Sigmoid colon (tissue), 7 donors: Measurements from ENCODE around the gene HDAC8. TPM values are rescaled to one million over a fixed set of nuclear protein-coding genes. Genes with fewer than 3 reads are reported as not detected.

Experiments used
- DNase-seq: peaks from one replicate; pipeline ENCODE4 v3.0.0-alpha.2; 2019
- H3K27ac ChIP-seq, 4 donors: fragments of 200-600 bp; sonication (generic); one replicate each; pipeline ENCODE4 v1.5.1; 2016 to 2019; ENCODE audit warnings: mild to moderate bottlenecking in 1 of 4
- H3K27me3 ChIP-seq, 3 donors: fragments of 200-600 bp; sonication (generic); one replicate each; pipeline ENCODE4 v1.5.1; 2019; ENCODE audit warnings: mild to moderate bottlenecking in 1 of 3
- H3K36me3 ChIP-seq, 4 donors: fragments of 200-600 bp; sonication (generic); one replicate each; pipeline ENCODE4 v1.5.1; 2016 to 2019
- H3K4me1 ChIP-seq, 4 donors: fragments of 200-600 bp; sonication (generic); one replicate each; pipeline ENCODE4 v1.5.1; 2017 to 2019
- H3K4me3 ChIP-seq, 4 donors: fragments of 200-600 bp; sonication (generic); one replicate each; pipeline ENCODE4 v1.5.1; 2017 to 2019; ENCODE audit warnings: mild to moderate bottlenecking in 2 of 4, moderate library complexity in 1 of 4
- H3K9me3 ChIP-seq, 4 donors: fragments of 200-600 bp in 3 of 4; sonication (generic) in 3 of 4; one replicate each; pipeline versions ENCODE4 v1.5.1 to v1.6.1; 2013 to 2019
- EP300 ChIP-seq, 4 donors: sonication (generic); formaldehyde crosslinking; IDR thresholded peaks; one replicate each; pipeline ENCODE4 v1.6.1; 2017; ENCODE audit warnings: antibody characterized with exemption in 4 of 4
- POLR2A ChIP-seq, 2 donors: fragments of 450-650 bp; IDR thresholded peaks; one replicate each; pipeline ENCODE4 v1.6.1; 2016; ENCODE audit warnings: antibody characterized with exemption in 2 of 2, mild to moderate bottlenecking in 2 of 2, moderate library complexity in 2 of 2
- POLR2AphosphoS5 ChIP-seq, 4 donors: sonication (generic); formaldehyde crosslinking; IDR thresholded peaks; one replicate each; pipeline ENCODE4 v1.6.1; 2017; ENCODE audit warnings: antibody characterized with exemption in 4 of 4
- WGBS, 2 donors: extraction: QIAGEN DNeasy Blood & Tissue Kit; methylation state at CpG; one replicate each; pipeline ENCODE4 v1.1.7; 2013; 5-methylcytosine and 5-hydroxymethylcytosine counted together
- intact Hi-C: fragments of 100-400 bp; cut with DNase I; formaldehyde crosslinking; loops from one replicate; pipeline ENCODE4 v1.15.1; 2023
- polyA plus RNA-seq, 3 donors: library from polyadenylated mRNA; stranded (reverse); fragments of 200-250 nt; gene quantifications; one replicate each; pipeline ENCODE4 v1.2.3, GENCODE V29; 2013
- total RNA-seq, 4 donors: library from RNA; depleted of rRNA; stranded (reverse); fragments of >200 nt; gene quantifications; one replicate each; pipeline ENCODE4 v1.1.0, GENCODE V29; 2016
- TF ChIP-seq, protein P1 (sequence below), 4 experiments: fragments of 450-650 bp in 3 of 4; fragments of 200-600 bp in 1 of 4; IDR thresholded peaks; one replicate each; pipeline ENCODE4 v1.5.1; 2016 to 2019; ENCODE audit warnings: antibody characterized with exemption in 4 of 4, mild to moderate bottlenecking in 3 of 4, moderate library complexity in 2 of 4
- donor health status: healthy with polysubstance abuse.
- donor health status: Bipolar disorder and iron deficiency.
- donor health status: healthy.

Gene HDAC8
- total and polyA plus RNA-seq, 7 donors, result 13.2 to 44.0 (median 30.4) TPM

DNA sequence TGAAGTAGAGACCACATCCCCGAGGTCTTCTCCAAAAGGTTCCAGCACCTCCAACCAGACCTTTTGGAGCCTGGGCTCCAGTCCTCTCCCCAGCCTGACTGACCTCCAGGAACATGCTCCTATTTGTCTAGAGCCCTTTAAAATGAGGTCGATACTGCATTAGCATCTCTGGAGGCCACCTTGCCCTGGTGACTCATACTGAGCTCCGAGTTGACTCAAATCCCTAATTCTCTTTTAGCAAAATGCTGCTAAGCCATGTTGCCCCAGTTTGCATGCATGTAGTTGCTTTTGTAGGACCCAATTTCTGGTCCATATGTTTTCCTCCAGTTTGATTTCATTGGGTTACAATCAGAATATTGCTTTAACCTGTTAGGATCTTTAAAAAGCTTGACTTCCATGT, 223.5 kb downstream of the HDAC8 start:
- no peaks in the 10 kb centered on the region for H3K27me3 ChIP-seq
- DNase-seq, result no peak
- peaks cover 0 to 3% (median 0%) of the 10 kb centered on the region in 4 donors for H3K36me3 ChIP-seq
- no peak overlapping the region for H3K4me3 ChIP-seq
- no peaks in the 10 kb centered on the region for H3K9me3 ChIP-seq
- intact Hi-C loops, result no loop called here
- 86% methylated on average over 3 of the region's 3 CpGs for WGBS, 2 donors
- no peak overlapping the region for H3K27ac ChIP-seq
- TF ChIP-seq, protein P1, sequence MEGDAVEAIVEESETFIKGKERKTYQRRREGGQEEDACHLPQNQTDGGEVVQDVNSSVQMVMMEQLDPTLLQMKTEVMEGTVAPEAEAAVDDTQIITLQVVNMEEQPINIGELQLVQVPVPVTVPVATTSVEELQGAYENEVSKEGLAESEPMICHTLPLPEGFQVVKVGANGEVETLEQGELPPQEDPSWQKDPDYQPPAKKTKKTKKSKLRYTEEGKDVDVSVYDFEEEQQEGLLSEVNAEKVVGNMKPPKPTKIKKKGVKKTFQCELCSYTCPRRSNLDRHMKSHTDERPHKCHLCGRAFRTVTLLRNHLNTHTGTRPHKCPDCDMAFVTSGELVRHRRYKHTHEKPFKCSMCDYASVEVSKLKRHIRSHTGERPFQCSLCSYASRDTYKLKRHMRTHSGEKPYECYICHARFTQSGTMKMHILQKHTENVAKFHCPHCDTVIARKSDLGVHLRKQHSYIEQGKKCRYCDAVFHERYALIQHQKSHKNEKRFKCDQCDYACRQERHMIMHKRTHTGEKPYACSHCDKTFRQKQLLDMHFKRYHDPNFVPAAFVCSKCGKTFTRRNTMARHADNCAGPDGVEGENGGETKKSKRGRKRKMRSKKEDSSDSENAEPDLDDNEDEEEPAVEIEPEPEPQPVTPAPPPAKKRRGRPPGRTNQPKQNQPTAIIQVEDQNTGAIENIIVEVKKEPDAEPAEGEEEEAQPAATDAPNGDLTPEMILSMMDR (IDR thresholded peaks at IDR 0.05), result no peak
- TF ChIP-seq POLR2A (IDR thresholded peaks at IDR 0.05) (no peak), POLR2AphosphoS5 (IDR thresholded peaks at IDR 0.05) (no peak), EP300 (IDR thresholded peaks at IDR 0.05) (no peak)
- no peaks in the 10 kb centered on the region for H3K4me1 ChIP-seq

GRCh38 chrX:72348247-72348979, 224.2 kb downstream of the HDAC8 start:
- H3K4me1 ChIP-seq, result no peaks in the 10 kb centered on the region
- H3K36me3 ChIP-seq, result peaks cover 0 to 3% (median 0%) of the 10 kb centered on the region in 4 donors
- WGBS, 2 donors, result 95 to 96% methylated on average over 5 of the region's 5 CpGs
- no peaks in the 10 kb centered on the region for H3K9me3 ChIP-seq
- DNase-seq, result no peak
- no peak overlapping the region for H3K27ac ChIP-seq
- TF ChIP-seq EP300 (IDR thresholded peaks at IDR 0.05) (no peak), POLR2A (IDR thresholded peaks at IDR 0.05) (no peak), POLR2AphosphoS5 (IDR thresholded peaks at IDR 0.05) (no peak)
- TF ChIP-seq, protein P1 (IDR thresholded peaks at IDR 0.05), result no peak
- no peaks in the 10 kb centered on the region for H3K27me3 ChIP-seq
- no peak overlapping the region for H3K4me3 ChIP-seq
- intact Hi-C loops, result no loop called here

- 81 to 89% methylated on average over 2 of the region's 2 CpGs for WGBS, 2 donors
- intact Hi-C loops, result no loop called here
These were observed 225.3 kb downstream of the HDAC8 start for GRCh38 chrX:72347366-72347765.

GRCh38 chrX:72346302-72346949, 226.2 kb downstream of the HDAC8 start:
- no peaks in the 10 kb centered on the region for H3K9me3 ChIP-seq
- H3K4me3 ChIP-seq, result no peak overlapping the region
- peaks cover 0 to 3% (median 0%) of the 10 kb centered on the region in 4 donors for H3K36me3 ChIP-seq
- no peak for TF ChIP-seq POLR2A (IDR thresholded peaks at IDR 0.05)
- TF ChIP-seq POLR2AphosphoS5 (IDR thresholded peaks at IDR 0.05), result no peak
- TF ChIP-seq EP300 (IDR thresholded peaks at IDR 0.05), result no peak
- TF ChIP-seq, protein P1 (IDR thresholded peaks at IDR 0.05), result no peak
- intact Hi-C loops, result no loop called here
- H3K27me3 ChIP-seq, result no peaks in the 10 kb centered on the region
- no peaks in the 10 kb centered on the region for H3K4me1 ChIP-seq
- 97% methylated on average over 6 of the region's 6 CpGs for WGBS, 2 donors
- DNase-seq, result no peak
- no peak overlapping the region for H3K27ac ChIP-seq

More at GRCh38 chrX:72347366-72347765, 225.3 kb downstream of the HDAC8 start:
- DNase-seq, result no peak
- H3K27me3 ChIP-seq, result no peaks in the 10 kb centered on the region
- TF ChIP-seq POLR2A (IDR thresholded peaks at IDR 0.05) (no peak), POLR2AphosphoS5 (IDR thresholded peaks at IDR 0.05) (no peak), EP300 (IDR thresholded peaks at IDR 0.05) (no peak)
- TF ChIP-seq, protein P1 (IDR thresholded peaks at IDR 0.05), result no peak
- peaks cover 0 to 3% (median 0%) of the 10 kb centered on the region in 4 donors for H3K36me3 ChIP-seq
- no peak overlapping the region for H3K4me3 ChIP-seq
- H3K9me3 ChIP-seq, result no peaks in the 10 kb centered on the region
- no peaks in the 10 kb centered on the region for H3K4me1 ChIP-seq
- no peak overlapping the region for H3K27ac ChIP-seq
